Activated gamma-delta T cell treated with Interleukin-2 at 50 U/mL for 16 hours (primary cell): Measurements from ENCODE around the gene LAMA2.

ENCODE experiments used
- DNase-seq: peaks from one replicate; pipeline ENCODE4 v3.0.0-alpha.2; 2020

LAMA2 gene

GRCh38 chr6:129472239-129472638 lies 589.3 kb downstream of the LAMA2 start:
- no peak for DNase-seq

DNA sequence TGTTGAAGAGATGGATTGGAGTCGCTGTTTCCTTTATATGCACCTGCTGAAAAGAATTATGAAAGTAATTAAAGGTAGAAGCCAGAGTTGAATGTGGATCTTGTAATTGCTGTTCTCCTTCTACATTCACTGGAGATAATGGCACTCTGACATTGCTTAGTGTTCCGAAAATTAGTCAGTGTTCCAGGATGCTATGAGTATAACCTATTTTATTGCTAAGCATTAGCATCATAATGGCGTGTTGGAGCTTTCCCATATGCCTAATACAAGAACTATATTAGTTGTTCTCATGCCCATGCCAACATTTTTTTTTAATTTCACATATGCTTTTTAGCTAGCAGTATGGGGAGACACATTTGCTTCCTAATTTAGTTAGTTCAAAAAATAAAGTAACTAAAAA lies 590.6 kb downstream of the LAMA2 start:
- no peak for DNase-seq

DNA sequence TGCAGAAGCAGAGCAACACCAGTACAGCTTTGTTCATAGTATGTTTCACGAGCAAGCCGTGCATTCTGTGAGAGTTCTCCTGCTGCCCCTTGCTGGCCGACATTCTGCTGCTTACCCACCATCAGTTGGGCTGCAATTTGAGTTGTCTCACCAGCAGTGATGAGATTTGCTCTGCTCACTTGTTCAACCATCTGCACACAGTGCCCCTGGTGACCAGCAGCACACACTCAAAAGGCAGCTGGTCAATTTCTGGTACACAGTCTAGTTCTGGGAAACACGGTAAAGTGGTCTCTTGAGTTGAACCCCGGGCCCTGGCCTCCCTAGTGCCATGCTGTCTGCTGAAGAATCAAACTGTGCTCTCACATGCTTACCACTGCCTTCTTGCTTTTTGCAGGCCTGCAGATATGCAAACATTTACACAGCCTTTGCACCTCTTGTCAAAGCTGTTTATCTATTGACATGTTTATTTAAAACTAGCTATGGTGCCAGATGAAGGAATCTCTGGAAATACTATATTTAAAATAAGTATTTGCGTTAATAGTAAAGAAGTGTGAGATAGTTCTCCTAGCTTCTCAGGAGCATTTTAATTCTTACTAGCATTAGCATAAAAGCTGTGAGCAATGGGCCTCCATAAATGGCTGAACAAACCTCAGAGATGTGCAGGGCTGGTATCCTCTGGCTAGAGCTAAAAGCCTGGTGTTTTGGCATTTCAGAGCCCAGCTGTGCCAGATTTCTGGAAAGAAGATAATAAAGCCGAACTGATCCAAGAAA lies 592.7 kb downstream of the LAMA2 start:
- no peak for DNase-seq

DNA sequence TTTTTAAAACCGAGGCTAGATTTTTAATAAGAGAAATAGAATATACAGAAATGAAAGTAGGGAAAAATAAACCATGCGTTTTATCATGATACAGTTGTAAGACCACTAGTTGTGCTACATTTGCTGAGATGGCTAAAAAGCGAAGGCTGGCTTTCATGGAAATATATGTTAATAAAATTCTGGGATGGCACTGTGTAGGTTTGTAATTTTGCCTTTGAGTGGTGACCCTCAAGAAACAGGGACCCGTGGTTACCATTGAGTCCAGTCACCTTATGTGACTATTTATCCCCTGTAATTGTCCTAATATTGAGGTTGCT lies 593.3 kb downstream of the LAMA2 start:
- DNase-seq: no peak

GRCh38 chr6:129476810-129477209 lies 593.9 kb downstream of the LAMA2 start:
- DNase-seq: no peak

DNA sequence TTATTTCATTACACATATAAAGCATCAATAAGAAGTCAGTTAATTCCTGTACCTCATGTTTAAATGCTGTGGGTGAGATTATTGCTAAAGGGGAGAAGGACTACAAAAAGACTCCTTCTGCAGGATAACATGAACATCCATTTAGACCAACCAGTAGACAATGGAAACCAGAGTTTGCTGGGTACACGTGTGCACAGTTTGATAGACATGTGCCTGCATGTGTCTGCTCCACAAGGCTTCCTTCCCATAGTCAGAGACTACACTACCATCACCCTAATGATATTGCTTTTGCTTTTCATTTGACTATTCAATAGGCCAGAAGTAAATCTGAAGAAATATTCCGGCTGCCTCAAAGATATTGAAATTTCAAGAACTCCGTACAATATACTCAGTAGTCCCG lies 595.4 kb downstream of the LAMA2 start:
- DNase-seq: no peak

- DNase-seq: no peak
Measured at GRCh38 chr6:129481706-129482105, 598.8 kb downstream of the LAMA2 start.

- no peak for DNase-seq
Measured at GRCh38 chr6:129485746-129486145, 602.8 kb downstream of the LAMA2 start.

GRCh38 chr6:129486327-129486726 lies 603.4 kb downstream of the LAMA2 start:
- no peak for DNase-seq

- no peak for DNase-seq
Measured at GRCh38 chr6:129488313-129488712, 605.4 kb downstream of the LAMA2 start.

DNA sequence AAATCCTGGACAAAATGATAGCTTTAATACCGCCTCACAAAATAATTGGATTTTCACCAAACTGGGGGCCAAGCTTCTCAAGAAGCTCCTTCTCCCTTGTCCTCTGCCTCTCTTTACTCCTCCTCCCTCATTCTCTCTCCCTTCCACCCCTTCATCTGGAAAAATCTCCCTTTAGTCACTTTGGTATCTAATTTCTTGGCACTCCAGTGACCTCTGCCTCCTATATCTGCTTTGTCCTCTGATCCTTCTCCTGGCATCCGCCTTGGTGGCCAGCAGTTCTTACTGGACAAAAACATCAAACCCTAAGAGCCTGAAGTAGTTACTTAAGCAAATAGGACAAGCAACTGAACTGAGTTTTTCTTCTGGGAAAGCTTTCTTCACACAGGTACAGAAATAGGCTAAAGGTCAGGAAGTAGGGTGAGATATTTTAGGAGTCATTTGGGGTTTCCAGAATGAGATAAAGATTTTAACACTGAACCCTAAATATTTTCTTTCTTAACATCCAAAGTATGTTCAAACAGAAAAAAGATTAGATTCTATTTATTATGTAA lies 606.4 kb downstream of the LAMA2 start:
- no peak for DNase-seq

GRCh38 chr6:129490521-129491255 lies 607.8 kb downstream of the LAMA2 start:
- DNase-seq: peak; percentile 59

DNA sequence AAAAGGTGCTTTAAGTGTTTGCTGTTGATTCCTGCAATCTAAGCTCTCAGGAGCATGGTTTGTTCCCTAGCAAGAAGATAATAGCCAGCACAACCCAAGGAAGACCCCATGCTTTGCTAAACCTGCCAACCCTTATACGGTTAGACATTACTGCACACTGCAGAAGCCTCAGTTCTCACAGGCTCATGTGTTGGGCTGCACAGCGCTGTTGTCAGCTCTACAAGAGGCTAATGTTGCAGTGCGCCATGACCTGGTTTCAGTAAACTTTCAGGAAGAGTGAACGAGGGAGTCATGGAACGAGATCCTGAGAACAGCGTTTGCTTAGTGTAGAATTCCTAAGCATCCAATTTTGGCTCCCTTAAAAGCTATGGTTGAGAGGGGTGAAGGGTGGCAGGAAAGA lies 608.5 kb downstream of the LAMA2 start:
- DNase-seq: no peak

DNA sequence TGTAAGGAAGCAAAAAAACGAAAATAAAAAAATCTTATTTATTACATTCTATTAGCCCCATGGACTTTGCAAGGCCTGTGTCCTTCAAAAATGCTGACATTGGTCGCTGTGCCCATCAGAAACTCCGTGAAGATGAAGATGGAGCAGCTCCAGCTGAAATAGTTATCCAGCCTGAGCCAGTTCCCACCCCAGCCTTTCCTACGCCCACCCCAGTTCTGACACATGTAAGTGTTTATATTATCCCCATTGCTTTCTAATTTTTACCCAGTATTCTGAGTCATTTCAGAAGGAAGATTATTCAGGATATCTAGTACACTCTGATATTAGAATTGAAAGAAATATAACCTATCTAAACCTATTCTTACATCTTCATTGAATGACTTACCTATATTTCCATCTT lies 609.3 kb downstream of the LAMA2 start:
- DNase-seq: no peak

- DNase-seq: no peak
Measured at GRCh38 chr6:129493354-129493902, 610.5 kb downstream of the LAMA2 start.

DNA sequence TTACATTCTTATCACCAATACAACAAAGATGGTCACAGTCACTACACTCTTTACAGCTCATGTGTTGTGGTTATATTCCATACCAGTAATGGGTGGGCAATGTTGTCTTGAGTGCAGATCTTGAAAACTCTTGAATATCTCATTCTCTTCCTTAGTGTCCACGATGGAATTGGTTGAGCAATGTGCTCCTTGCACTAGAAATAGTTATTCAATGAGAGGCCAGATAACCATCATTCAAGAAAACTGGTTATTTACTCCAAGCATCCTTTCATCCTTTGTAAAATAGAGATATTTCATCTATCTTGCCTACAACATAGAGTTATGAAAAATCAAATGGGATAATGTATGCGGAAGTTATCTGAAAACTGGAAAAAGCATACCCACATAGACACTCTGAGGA lies 611.2 kb downstream of the LAMA2 start:
- DNase-seq: no peak

- DNase-seq: no peak
Measured at GRCh38 chr6:129494586-129494985, 611.6 kb downstream of the LAMA2 start.

DNA sequence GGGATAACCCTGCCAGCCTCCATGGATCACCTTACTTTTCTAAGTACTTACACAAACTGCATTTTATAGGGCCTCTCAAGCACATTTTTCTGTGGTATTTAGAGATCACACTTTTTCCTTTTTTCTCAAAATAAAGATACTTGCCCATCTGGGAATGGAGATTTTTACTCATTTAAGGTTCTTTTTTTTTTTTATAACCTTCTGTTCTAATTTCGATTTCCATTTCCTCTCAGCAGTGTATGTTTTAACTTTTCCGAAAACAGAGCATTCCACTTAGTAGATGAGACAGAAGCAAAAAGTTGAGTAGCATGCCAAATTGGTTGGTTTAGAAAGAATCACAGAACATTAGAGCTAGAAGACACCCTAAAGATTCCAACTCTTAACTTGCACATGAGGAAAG lies 612.7 kb downstream of the LAMA2 start:
- DNase-seq: no peak

- DNase-seq: no peak
Measured at GRCh38 chr6:129497481-129498441, 614.8 kb downstream of the LAMA2 start.

GRCh38 chr6:129498541-129498940 lies 615.6 kb downstream of the LAMA2 start:
- DNase-seq: no peak

DNA sequence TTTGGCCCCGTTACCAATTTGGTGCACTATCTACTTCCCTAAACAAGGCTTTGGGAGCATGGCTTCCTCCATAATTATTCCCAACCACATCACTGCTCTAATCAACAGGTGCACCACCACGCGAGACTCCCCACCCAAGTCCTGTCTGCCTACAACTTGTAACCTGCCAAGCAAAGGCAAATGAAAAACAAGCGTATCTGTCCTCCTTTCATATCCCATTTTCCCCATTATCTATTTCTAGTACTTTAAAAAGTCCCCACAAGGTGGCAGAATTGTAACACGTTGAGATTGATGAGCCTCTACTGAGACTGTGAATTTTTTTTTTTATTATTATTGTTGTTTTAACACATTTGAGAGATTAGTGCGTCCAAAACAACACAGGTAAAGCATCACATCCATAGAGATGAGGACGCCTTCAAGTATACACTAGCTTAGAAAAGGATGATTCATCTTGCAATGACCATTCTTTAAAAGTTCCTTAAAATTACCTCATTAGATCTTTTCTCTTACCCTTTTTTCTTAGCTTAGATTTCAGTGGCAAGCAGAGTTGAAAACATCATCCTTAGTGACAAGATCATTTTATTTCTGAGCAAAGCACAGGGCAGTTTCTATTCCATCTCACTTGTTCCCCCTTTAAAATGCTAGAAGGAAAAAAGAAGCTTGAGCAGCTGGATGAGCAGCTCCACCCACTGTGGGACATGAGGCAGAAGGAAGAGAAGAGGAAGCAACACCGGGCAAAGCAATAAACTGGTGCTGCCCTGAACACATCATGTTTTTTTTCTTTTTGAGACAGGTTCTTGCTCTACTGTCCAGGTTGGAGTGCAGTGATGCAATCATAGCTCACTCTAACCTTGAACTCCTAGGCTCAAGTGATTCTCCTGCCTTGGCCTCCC lies 616.3 kb downstream of the LAMA2 start:
- no peak for DNase-seq

DNA sequence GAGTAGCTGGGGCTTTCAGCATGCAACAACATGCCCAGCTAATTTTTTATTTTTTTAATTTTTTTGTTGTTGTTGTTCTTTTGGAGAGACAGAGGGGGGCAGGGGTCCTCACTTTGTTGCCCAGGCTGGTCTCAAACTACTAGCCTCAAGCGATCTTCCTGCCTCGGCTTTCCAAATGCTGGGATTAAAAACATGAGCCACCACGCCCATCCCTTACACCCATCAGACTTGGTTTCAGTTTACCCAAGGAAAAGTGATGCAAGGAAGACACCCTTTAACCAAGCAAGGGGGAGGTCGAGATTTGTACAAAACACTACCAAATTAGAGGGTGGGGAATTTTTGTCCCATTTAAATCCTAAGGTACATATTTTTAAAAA lies 616.9 kb downstream of the LAMA2 start:
- no peak for DNase-seq
